ENCODE measurements around the gene KCNMB2.
"Not testable (repeated sequence)": the region's sequence is repeated elsewhere in the genome, so short reads cannot be mapped to it uniquely, and the experiment has no call there.

The KCNMB2 gene

DNA sequence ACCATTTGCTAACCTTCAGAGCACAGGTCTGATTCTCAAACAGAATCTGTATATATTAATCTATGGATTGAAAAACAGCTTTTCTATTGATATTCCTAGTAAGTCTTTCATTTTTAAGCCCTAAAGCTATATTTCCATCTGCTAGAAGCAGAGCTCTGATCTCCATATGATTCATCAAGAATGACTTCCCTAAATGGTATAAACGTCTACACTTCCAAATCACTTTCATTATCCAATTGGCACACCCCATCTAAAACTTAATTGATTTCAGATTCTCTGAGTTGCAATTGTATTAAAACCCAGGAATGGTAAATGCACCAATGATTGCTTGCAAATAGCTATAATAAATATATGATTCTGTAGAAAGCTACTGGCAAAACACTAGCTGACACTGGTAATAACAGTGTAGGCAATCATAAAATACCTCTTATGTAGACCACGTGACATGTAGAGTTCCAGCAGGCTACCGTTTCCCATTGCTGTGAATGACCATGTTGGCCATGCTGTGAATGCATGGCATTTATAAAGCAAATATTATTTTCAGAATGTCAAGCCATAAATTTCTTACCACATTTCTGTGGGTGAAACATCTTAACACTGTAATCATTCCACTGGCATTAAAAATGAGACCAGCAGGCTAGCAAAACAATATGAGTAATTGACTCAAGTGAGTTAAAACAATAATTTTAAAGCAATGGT, 309.3 kb downstream of the KCNMB2 start:
- in situ Hi-C loops (cut with HindIII; ENCODE audit: low pct_unique_long_range_greater_than_20kb, low sequenced_read_pairs): no loop called here
- DNase-seq (ENCODE audit: low read depth in 1 of 2, low spot score in 1 of 2): peak in 1 of 2 experiments; percentile 73
- TF ChIP-seq JUND (IDR thresholded peaks at IDR 0.05; ENCODE audit: low read depth): no peak

DNA sequence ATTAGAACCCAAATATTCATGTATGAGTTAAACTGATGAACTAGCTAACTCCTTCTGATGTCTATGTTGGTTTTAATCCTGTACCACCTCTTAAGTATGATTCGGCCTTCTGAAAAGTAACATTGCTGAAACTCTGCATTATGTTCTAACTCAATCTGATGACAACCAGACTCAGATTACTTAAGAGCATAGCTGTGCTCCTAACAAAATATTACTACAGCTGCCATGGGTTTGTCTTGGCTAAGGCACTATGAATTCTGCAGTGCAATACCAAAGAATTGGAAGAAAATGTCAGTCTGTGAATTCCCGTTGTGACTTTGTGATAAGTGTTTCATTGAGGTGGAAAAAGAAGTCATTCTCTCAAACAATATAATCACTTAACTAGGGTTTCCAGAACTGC, 311.0 kb downstream of the KCNMB2 start:
- no peak for TF ChIP-seq JUND (IDR thresholded peaks at IDR 0.05; ENCODE audit: low read depth)
- in situ Hi-C loops (cut with HindIII; ENCODE audit: low pct_unique_long_range_greater_than_20kb, low sequenced_read_pairs): no loop called here
- no peak for DNase-seq (ENCODE audit: low read depth in 1 of 2, low spot score in 1 of 2)

GRCh38 chr3:178849199-178849910, 313.1 kb downstream of the KCNMB2 start:
- in situ Hi-C loops (cut with HindIII; ENCODE audit: low pct_unique_long_range_greater_than_20kb, low sequenced_read_pairs): no loop called here
- TF ChIP-seq JUND (IDR thresholded peaks at IDR 0.05; ENCODE audit: low read depth): no peak
- peak in 1 of 2 experiments; percentile 28 for DNase-seq (ENCODE audit: low read depth in 1 of 2, low spot score in 1 of 2)

DNA sequence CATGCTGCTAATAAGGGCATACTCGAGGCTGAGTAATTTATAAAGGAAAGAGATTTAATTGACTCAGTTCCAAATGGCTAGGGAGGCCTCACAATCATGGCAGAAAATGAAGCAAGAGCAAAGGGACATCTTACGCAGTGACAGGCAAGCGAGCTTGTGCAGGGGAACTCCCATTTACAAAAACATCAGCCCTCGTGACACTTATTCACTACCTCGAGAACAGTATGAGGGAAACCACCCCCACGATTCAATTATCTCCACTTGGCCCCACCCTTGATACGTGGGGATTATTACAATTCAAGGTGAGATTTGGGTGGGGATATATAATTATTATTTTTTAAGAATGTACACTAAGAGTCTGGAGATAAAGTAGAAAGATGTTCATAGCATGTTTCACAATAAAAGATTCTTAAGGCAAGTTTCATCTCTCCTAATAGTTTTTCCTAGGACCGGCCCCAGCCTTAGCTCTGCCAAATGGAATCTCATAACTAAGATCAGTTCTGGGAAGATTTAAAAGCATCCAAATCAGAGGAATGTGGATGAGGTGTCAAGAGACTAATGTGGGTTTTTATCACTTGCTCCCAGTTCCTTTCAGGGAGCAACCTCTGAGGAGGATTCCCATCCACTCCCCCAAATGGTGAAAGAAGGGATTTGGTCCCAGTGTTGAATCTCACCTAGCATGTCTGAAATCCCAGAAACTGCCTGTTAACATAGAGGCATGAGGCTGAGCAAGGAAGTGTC, 314.4 kb downstream of the KCNMB2 start:
- no peak for TF ChIP-seq JUND (IDR thresholded peaks at IDR 0.05; ENCODE audit: low read depth)
- in situ Hi-C loops (cut with HindIII; ENCODE audit: low pct_unique_long_range_greater_than_20kb, low sequenced_read_pairs): no loop called here

GRCh38 chr3:178851564-178851963, 315.3 kb downstream of the KCNMB2 start:
- TF ChIP-seq JUND (IDR thresholded peaks at IDR 0.05; ENCODE audit: low read depth): no peak
- no peak for DNase-seq (ENCODE audit: low read depth in 1 of 2, low spot score in 1 of 2)
- in situ Hi-C loops (cut with HindIII; ENCODE audit: low pct_unique_long_range_greater_than_20kb, low sequenced_read_pairs): no loop called here

More for the DNA sequence above, 314.4 kb downstream of the KCNMB2 start:
- no peak for DNase-seq (ENCODE audit: low read depth in 1 of 2, low spot score in 1 of 2)

DNA sequence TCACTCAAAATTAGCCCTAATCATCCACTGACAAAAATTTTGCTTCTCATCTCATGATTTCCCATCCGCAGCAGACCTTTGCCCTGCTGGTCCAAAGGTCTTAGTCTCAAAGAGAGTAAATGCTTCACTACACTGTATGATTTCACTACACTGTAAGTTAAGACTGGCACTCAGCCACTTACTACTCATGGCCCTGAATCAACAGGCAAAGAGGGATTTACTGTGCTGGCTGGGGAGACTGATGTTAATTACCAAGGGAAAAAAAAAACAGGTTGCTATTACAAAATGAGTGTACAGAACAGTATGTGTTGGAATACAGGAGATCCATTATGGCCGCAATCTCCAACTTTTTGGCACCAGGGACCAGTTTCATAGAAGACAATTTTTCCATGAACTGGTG, 320.6 kb downstream of the KCNMB2 start:
- in situ Hi-C loops (cut with HindIII; ENCODE audit: low pct_unique_long_range_greater_than_20kb, low sequenced_read_pairs): no loop called here
- DNase-seq (ENCODE audit: low read depth in 1 of 2, low spot score in 1 of 2): no peak
- no peak for TF ChIP-seq JUND (IDR thresholded peaks at IDR 0.05; ENCODE audit: low read depth)

DNA sequence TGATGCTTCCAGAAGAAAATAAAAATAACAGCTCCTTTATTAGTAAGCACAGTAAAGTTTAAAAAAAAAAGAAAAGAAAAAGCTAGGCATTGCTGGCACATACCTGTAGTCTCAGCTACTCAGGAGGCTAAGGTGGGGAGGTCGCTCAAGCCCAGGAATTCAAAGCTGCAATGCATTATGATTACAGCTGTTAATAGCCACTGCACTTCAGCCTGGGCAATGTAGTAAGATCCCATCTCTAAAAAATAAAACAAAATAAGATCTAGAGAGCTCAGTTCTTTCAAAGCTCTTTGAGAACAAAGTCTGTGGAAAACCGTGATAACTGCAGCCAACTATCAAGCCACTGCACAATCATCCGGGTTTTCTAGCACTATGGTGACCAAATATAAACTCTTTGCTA, 323.1 kb downstream of the KCNMB2 start:
- no peak for DNase-seq (ENCODE audit: low read depth in 1 of 2, low spot score in 1 of 2)
- TF ChIP-seq JUND (IDR thresholded peaks at IDR 0.05; ENCODE audit: low read depth): no peak
- in situ Hi-C loops (cut with HindIII; ENCODE audit: low pct_unique_long_range_greater_than_20kb, low sequenced_read_pairs): no loop called here

GRCh38 chr3:178859900-178860436, 323.7 kb downstream of the KCNMB2 start:
- peak in 1 of 2 experiments; percentile 75 for DNase-seq (ENCODE audit: low read depth in 1 of 2, low spot score in 1 of 2)
- in situ Hi-C loops (cut with HindIII; ENCODE audit: low pct_unique_long_range_greater_than_20kb, low sequenced_read_pairs): not testable (repeated sequence)

GRCh38 chr3:178868681-178869080, 332.4 kb downstream of the KCNMB2 start:
- in situ Hi-C loops (cut with HindIII; ENCODE audit: low pct_unique_long_range_greater_than_20kb, low sequenced_read_pairs): no loop called here

GRCh38 chr3:178870085-178870484, 333.8 kb downstream of the KCNMB2 start:
- no peak for TF ChIP-seq JUND (IDR thresholded peaks at IDR 0.05; ENCODE audit: low read depth)
- in situ Hi-C loops (cut with HindIII; ENCODE audit: low pct_unique_long_range_greater_than_20kb, low sequenced_read_pairs): no loop called here
- no peak for DNase-seq (ENCODE audit: low read depth in 1 of 2, low spot score in 1 of 2)

More at GRCh38 chr3:178868681-178869080, 332.4 kb downstream of the KCNMB2 start:
- no peak for DNase-seq (ENCODE audit: low read depth in 1 of 2, low spot score in 1 of 2)
- no peak for TF ChIP-seq JUND (IDR thresholded peaks at IDR 0.05; ENCODE audit: low read depth)

- in situ Hi-C loops (cut with HindIII; ENCODE audit: low pct_unique_long_range_greater_than_20kb, low sequenced_read_pairs): no loop called here
- no peak for DNase-seq (ENCODE audit: low read depth in 1 of 2, low spot score in 1 of 2)
- TF ChIP-seq JUND (IDR thresholded peaks at IDR 0.05; ENCODE audit: low read depth): no peak
Observed at GRCh38 chr3:178875157-178875556, 338.9 kb downstream of the KCNMB2 start.

- no peak for TF ChIP-seq JUND (IDR thresholded peaks at IDR 0.05; ENCODE audit: low read depth)
- in situ Hi-C loops (cut with HindIII; ENCODE audit: low pct_unique_long_range_greater_than_20kb, low sequenced_read_pairs): no loop called here
- DNase-seq (ENCODE audit: low read depth in 1 of 2, low spot score in 1 of 2): no peak
Observed at GRCh38 chr3:178875836-178876235, 339.6 kb downstream of the KCNMB2 start.

DNA sequence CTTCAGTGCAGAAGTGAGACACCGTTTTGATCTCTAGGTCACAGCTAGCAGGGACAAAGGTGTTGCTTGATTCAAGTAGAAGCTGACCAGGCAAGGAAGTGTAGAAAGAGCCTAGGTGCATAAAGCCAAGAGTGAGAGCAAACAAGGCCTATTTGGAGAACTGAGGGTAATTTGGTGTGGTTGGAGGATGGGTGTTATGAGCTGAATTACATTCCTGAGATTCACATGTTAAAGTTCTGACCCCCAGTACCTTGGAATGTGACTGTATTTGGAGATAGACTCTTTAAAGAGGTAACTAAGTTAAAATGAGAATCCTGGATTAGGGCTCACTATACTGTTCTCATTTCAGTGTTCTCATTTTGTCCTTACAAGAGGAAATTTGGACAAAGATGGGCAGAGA, 344.0 kb downstream of the KCNMB2 start:
- TF ChIP-seq JUND (IDR thresholded peaks at IDR 0.05; ENCODE audit: low read depth): no peak
- in situ Hi-C loops (cut with HindIII; ENCODE audit: low pct_unique_long_range_greater_than_20kb, low sequenced_read_pairs): no loop called here
- no peak for DNase-seq (ENCODE audit: low read depth in 1 of 2, low spot score in 1 of 2)
